Spleen (tissue), 7 donors: ENCODE measurements around the gene ATL2.
A peak's percentile ranks its signal among the peaks of the same experiment; 100 is the strongest.

Source experiments
- POLR2A ChIP-seq, 3 donors: fragments of 450-650 bp; IDR thresholded peaks; one replicate each; pipeline ENCODE4 v1.5.1; 2017; ENCODE audit warnings: antibody characterized with exemption in 3 of 3, mild to moderate bottlenecking in 1 of 3
- POLR2AphosphoS5 ChIP-seq, 3 donors: sonication (generic); formaldehyde crosslinking; IDR thresholded peaks; one replicate each; pipeline ENCODE4 v1.5.1; 2017; ENCODE audit warnings: antibody characterized with exemption in 3 of 3
- TF ChIP-seq, protein P1 (sequence below), 11 experiments: fragments of 200-600 bp in 7 of 11; fragments of 450-650 bp in 4 of 11; sonication (generic) in 4 of 11; IDR thresholded peaks in 8 of 11; conservative IDR thresholded peaks in 3 of 11; 1 replicate in 7 of 11; 2 replicates in 4 of 11; pipeline versions ENCODE4 v1.4.0 to v1.8.0; 2016 to 2021; ENCODE audit warnings: antibody characterized with exemption in 11 of 11, inconsistent platforms in 4 of 11, mild to moderate bottlenecking in 1 of 11
- donor health status: DM: no; HTN: no; CAD: no; lungs with moderate emphysema.
- donor health status: DM: no; HTN: no; CAD: no.
- donor health status: DM: no; HTN: no; CAD: no.

DNA sequence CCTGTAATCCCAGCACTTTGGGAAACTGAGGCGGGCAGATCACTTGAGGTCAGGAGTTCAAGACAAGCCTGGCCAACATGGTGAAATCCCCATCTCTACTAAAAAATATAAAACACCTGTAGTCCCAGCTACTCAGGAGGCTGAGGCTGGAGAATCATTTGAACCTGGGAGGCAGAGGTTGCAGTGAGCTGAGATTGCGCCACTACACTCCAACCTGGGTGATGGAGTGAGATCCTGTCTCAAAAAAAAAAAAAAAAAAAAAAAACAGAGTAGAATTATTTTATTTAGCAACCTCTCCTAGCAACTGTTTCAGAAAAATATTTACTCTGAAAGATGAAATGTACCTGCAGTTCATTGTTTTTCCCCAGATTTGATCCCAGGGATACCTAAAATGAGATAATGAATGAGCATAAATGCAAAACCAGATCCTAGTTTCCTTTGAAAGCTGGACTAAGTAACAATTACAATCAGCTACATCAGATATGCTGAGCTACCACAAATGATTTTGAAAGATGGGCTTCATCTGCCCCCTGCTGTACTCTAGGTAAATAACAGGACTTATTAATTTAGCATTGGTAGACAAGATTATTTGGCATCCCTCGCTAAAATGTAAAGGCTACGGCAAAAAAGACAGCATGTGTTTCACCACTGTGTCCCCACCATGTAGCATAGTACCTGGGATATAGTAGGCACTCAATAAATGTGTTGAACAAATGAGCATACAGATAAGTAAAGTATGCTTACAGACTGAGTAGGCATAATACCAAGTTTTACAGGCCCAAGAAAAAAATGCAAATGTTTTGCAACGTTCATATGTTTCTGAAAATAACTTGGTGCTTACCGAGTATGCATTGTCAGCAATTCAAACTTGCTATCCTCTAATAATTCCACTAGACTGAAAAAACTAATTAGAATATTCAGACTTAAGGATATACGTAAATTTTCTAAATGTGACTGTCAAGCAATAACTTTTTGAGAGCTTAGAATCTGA lies 102.5 kb downstream of the ATL2 start:
- TF ChIP-seq, protein P1, sequence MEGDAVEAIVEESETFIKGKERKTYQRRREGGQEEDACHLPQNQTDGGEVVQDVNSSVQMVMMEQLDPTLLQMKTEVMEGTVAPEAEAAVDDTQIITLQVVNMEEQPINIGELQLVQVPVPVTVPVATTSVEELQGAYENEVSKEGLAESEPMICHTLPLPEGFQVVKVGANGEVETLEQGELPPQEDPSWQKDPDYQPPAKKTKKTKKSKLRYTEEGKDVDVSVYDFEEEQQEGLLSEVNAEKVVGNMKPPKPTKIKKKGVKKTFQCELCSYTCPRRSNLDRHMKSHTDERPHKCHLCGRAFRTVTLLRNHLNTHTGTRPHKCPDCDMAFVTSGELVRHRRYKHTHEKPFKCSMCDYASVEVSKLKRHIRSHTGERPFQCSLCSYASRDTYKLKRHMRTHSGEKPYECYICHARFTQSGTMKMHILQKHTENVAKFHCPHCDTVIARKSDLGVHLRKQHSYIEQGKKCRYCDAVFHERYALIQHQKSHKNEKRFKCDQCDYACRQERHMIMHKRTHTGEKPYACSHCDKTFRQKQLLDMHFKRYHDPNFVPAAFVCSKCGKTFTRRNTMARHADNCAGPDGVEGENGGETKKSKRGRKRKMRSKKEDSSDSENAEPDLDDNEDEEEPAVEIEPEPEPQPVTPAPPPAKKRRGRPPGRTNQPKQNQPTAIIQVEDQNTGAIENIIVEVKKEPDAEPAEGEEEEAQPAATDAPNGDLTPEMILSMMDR (IDR thresholded peaks at IDR 0.05 in 8 of 11, conservative IDR thresholded peaks at IDR 0.05 in 3 of 11) = peak; percentile 16 to 83 (median 63)
- no peak for TF ChIP-seq POLR2AphosphoS5 (IDR thresholded peaks at IDR 0.05)
- TF ChIP-seq POLR2A (IDR thresholded peaks at IDR 0.05) = no peak
